Heart right ventricle (tissue), 16 donors: ENCODE data around the gene STK24. TPM values are rescaled to one million over a fixed set of nuclear protein-coding genes. Genes with fewer than 3 reads are reported as not detected.

ENCODE experiments used
- ATAC-seq, 8 donors: fragments of 200-7000 bp; cut with Tn5 transposase; one replicate each; pipeline ENCODE4 v1.9.1; 2020; ENCODE audit warnings: mild to moderate bottlenecking in 8 of 8, moderate library complexity in 8 of 8, moderate number of reproducible peaks in 1 of 8
- DNase-seq, 2 donors: peaks; one replicate each; pipeline ENCODE4 v3.0.0-alpha.2; 2020
- H3K27ac ChIP-seq, 10 donors: fragments of 200-600 bp; sonication (generic) in 2 of 10; one replicate each; pipeline versions ENCODE4 v1.5.0 to v1.8.0; 2020 to 2022; ENCODE audit warnings: mild to moderate bottlenecking in 3 of 10
- H3K27me3 ChIP-seq, 7 donors: fragments of 200-600 bp; one replicate each; pipeline ENCODE4 v1.8.0; 2021 to 2022; ENCODE audit warnings: mild to moderate bottlenecking in 2 of 7
- H3K36me3 ChIP-seq, 9 donors: fragments of 200-600 bp; sonication (generic) in 1 of 9; one replicate each; pipeline versions ENCODE4 v1.5.0 to v1.8.0; 2020 to 2022; ENCODE audit warnings: mild to moderate bottlenecking in 2 of 9
- H3K4me1 ChIP-seq, 9 donors: fragments of 200-600 bp; sonication (generic) in 1 of 9; one replicate each; pipeline versions ENCODE4 v1.5.0 to v1.8.0; 2020 to 2022; ENCODE audit warnings: mild to moderate bottlenecking in 4 of 9
- H3K4me3 ChIP-seq, 10 donors: fragments of 200-600 bp; sonication (generic) in 2 of 10; one replicate each; pipeline versions ENCODE4 v1.5.0 to v1.8.0; 2020 to 2022; ENCODE audit warnings: mild to moderate bottlenecking in 7 of 10, moderate library complexity in 2 of 10
- H3K9me3 ChIP-seq, 11 donors: fragments of 200-600 bp in 10 of 11; sonication (generic) in 2 of 11; one replicate each; pipeline versions ENCODE4 v1.5.0 to v1.8.0; 2013 to 2022; ENCODE audit warnings: mild to moderate bottlenecking in 2 of 11, control low read depth in 1 of 11, moderate library complexity in 1 of 11
- WGBS, 2 donors: extraction: QIAGEN DNeasy Blood & Tissue Kit; methylation state at CpG; one replicate each; pipeline ENCODE4 v1.1.7; 2013; ENCODE audit warnings: inconsistent platforms in 1 of 2; 5-methylcytosine and 5-hydroxymethylcytosine counted together
- intact Hi-C, 10 donors: fragments of 100-400 bp; cut with DNase I; formaldehyde crosslinking; loops; one replicate each; pipeline versions ENCODE4 v1.11.1 to v1.14.2; 2022
- polyA plus RNA-seq, 2 donors: library from polyadenylated mRNA; stranded (reverse); fragments of 200-250 nt; gene quantifications; one replicate each; pipeline ENCODE4 v1.2.3, GENCODE V29; 2013
- total RNA-seq, 10 donors: library from RNA; stranded (reverse); fragmentation: NEBNext Ultra II Directional in 3 of 10; extraction: Animal tissue kit (Norgen Biotek cat#: 25700) in 3 of 10; gene quantifications; one replicate each; pipeline versions ENCODE4 v1.2.1 to v1.2.4, GENCODE V29; 2021 to 2023
- TF ChIP-seq, protein P1 (sequence below), 9 donors: fragments of 200-600 bp; sonication (generic) in 2 of 9; IDR thresholded peaks; one replicate each; pipeline versions ENCODE4 v1.5.0 to v1.8.0; 2021 to 2022; ENCODE audit warnings: antibody characterized with exemption in 9 of 9, mild to moderate bottlenecking in 5 of 9, moderate library complexity in 1 of 9
- donor health status: Arrhythmogenic right ventricular cardiomyopathy.
- donor health status: ischemic (EF 13 %, LVEDD 7.1; RV severe dilation, severe dysfunction).
- donor health status: healthy with polysubstance abuse.
- donor health status: DM: no; HTN: yes; CAD: no.
- donor health status: DM: no; HTN: no; CAD: no.
- donor health status: ischemic (EF 25% LVEDD 6.9; RV normal size, moderate dysfunction).
- donor health status: ischemic (EF 25% LVEDD 5.7; RV mildly dilated, moderate dysfunction).
- donor health status: healthy.
- donor health status: DM: yes; HTN: yes; CAD: no.
- donor health status: Ischemic cardiomyopathy.
- donor health status: ischemic (EF 35%, LVEDD 5.7; RV mildly dilated, moderate dysfunction).
- donor health status: nonischemic (EF 11% LVEDD 7.7; RV severe dilation, severe dysfunction).
- donor health status: DM: yes; HTN: yes; CAD: no.
- donor health status: PGD.
- donor health status: ischemic (EF 29% LVEDD 5.4; RV normal size, mild dysfunction).
- donor health status: nonischemic (EF 23%, LVEDD 6.1; RV moderate dilation, normal function).

STK24 gene
- total and polyA plus RNA-seq, 12 donors = 20.8 to 72.9 (median 61.5) TPM

DNA sequence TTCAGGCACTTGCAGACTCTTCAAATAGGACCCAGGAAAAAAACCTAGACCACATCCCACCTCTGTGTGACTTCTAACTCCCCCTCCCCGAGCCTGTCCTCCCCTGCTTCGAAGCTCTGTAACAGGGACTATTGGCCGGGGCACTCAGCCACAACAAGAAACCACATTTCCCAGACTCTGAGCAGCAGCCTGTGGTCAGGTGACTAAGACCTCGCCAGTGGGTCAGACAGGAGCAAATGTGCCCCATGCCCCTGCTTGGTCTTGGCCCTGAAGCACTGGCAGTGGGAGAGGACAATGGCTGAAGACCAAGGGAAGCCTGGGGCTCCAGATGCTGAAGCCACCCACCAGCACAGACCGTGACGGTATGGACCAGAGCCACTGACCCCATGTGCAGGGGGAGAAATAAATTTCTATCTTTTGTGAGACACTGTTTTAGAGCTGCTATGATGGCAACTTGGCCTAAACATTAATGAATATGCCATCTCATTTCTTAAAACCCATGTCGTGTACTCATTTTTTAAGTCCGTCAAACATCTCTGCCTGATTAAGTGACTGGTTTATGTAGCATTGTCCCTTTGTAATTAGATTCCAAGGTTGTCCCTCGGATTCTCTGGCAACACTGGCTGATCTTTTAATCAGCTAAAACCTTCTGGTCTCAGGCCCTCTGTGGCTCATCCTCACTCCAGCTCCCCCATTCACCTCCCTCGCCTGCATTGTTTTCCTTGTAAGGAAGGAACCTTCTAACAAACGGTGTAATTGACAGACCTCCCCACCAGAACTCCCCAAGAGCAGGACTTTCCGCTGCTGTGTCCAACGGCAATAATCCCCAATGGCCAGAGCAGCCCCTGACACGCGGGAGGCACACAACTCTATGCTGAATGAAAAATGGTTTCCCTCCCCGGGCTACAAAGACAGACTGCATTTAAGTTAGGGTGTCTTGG, 98.4 kb downstream of the STK24 start:
- H3K4me1 ChIP-seq = peaks cover 23 to 96% (median 78%) of the 10 kb centered on the region in 9 donors

DNA sequence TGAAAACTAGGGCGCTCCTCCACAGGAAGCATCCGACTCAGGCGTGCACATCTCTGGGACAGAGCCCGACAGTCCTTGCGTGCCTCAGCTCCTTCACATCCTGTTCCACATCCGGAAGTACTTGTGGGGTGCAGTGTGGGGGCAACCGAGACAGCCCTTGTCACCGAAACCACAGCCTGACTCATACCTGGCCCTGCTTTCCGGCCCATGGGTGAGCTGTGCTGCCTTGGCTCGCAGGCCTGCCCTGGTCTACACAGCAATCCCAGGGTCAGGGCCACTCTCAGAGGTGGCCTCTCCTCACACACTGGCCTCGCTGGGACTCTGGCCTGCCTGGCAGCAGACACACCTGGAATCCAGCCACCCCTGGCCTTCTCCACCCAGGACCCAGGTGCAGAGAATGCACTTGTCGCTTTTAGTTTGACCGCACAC, 100.4 kb downstream of the STK24 start:
- Histone ChIP-seq H3K9me3 (no peaks in the 10 kb centered on the region), H3K4me1 (peaks cover 8 to 93% (median 63%) of the 10 kb centered on the region in 9 donors), H3K27ac (peak overlapping the region in 7 of 10 donors; percentile 7 to 82 (median 37)), H3K4me3 (peak overlapping the region in 1 of 10 donors; percentile 3), H3K27me3 (no peaks in the 10 kb centered on the region), H3K36me3 (peaks cover 0 to 39% (median 5%) of the 10 kb centered on the region in 9 donors)
- DNase-seq (no peak), ATAC-seq (peak; percentile 11 to 65 (median 42))
- TF ChIP-seq, protein P1, sequence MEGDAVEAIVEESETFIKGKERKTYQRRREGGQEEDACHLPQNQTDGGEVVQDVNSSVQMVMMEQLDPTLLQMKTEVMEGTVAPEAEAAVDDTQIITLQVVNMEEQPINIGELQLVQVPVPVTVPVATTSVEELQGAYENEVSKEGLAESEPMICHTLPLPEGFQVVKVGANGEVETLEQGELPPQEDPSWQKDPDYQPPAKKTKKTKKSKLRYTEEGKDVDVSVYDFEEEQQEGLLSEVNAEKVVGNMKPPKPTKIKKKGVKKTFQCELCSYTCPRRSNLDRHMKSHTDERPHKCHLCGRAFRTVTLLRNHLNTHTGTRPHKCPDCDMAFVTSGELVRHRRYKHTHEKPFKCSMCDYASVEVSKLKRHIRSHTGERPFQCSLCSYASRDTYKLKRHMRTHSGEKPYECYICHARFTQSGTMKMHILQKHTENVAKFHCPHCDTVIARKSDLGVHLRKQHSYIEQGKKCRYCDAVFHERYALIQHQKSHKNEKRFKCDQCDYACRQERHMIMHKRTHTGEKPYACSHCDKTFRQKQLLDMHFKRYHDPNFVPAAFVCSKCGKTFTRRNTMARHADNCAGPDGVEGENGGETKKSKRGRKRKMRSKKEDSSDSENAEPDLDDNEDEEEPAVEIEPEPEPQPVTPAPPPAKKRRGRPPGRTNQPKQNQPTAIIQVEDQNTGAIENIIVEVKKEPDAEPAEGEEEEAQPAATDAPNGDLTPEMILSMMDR (IDR thresholded peaks at IDR 0.05) = no peak
- intact Hi-C loops = loop anchor here in 2 of 10 donors (5.0 to 10.0 kb wide), 2 partner anchors 98 to 101 kb away; partner anchors contain the start of gene STK24 (in 2 of the 2)
- 41 to 64% methylated on average over 13 of the region's 13 CpGs for WGBS, 2 donors

More for the DNA sequence above, 98.4 kb downstream of the STK24 start:
- intact Hi-C loops = loop anchor here in 2 of 10 donors (5.0 to 10.0 kb wide), 2 partner anchors 96 to 99 kb away; partner anchors contain the start of gene STK24 (in 2 of the 2)
- Histone ChIP-seq H3K9me3 (no peaks in the 10 kb centered on the region), H3K4me3 (no peak overlapping the region), H3K27ac (no peak overlapping the region), H3K36me3 (peaks cover 0 to 23% (median 5%) of the 10 kb centered on the region in 9 donors), H3K27me3 (no peaks in the 10 kb centered on the region)
- TF ChIP-seq, protein P1 (IDR thresholded peaks at IDR 0.05) = no peak
- ATAC-seq = no peak
- 68 to 73% methylated on average over 16 of the region's 16 CpGs for WGBS, 2 donors
- no peak for DNase-seq

DNA sequence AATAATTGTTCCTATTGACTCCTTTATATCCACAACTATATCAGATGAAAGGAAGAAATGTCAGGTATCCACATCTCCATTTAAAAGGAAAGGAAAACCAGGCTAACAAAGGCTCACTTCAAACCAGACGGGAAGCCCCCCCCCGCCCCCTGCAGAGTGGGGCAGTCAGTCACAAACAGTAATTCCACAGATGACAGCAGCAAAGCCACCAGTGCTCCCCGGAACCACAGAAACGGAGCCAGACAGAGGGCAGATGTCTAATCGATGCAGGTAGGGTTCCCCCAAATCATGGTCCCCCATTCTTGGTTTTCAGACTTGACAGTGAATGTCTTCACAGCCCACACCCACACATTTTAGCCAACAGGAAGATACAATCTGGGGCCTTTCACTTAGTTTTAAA, 100.8 kb downstream of the STK24 start:
- H3K36me3 ChIP-seq = peaks cover 0 to 40% (median 5%) of the 10 kb centered on the region in 9 donors
- ATAC-seq (no peak), DNase-seq (no peak)
- TF ChIP-seq, protein P1 (IDR thresholded peaks at IDR 0.05) = no peak
- WGBS, 2 donors = 41 to 57% methylated on average over 5 of the region's 5 CpGs
- no peaks in the 10 kb centered on the region for H3K9me3 ChIP-seq
- intact Hi-C loops = loop anchor here in 2 of 10 donors (5.0 to 10.0 kb wide), 2 partner anchors 99 to 101 kb away; partner anchors contain the start of gene STK24 (in 2 of the 2)
- peak overlapping the region in 7 of 10 donors; percentile 7 to 82 (median 23) for H3K27ac ChIP-seq
- H3K27me3 ChIP-seq = no peaks in the 10 kb centered on the region
- peak overlapping the region in 1 of 10 donors; percentile 3 for H3K4me3 ChIP-seq
- peaks cover 3 to 93% (median 61%) of the 10 kb centered on the region in 9 donors for H3K4me1 ChIP-seq

DNA sequence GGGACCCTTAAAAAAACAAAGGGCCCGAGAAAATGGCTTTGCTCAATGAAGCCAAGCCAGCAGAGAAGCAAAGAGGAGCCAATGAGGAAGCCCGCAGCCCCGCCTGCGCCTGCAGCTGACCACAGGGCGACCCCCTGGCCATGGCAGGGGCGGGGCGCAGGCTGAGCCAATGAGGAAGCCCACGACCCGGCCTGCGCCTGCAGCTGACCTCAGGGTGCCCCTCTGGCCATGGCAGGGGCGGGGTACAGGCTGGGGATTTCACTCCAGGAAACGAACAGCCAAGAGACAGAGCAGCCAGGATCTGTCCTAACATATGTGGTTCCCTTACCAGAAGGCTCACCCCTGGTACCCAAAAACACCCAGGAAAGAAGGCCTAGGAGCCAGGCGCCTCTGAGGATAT, 101.4 kb downstream of the STK24 start:
- peak overlapping the region in 5 of 10 donors; percentile 7 to 82 (median 30) for H3K27ac ChIP-seq
- H3K9me3 ChIP-seq = no peaks in the 10 kb centered on the region
- TF ChIP-seq, protein P1 (IDR thresholded peaks at IDR 0.05) = no peak
- intact Hi-C loops = loop anchor here in 2 of 10 donors (5.0 to 10.0 kb wide), 2 partner anchors 99 to 102 kb away; partner anchors contain the start of gene STK24 (in 2 of the 2)
- DNase-seq = no peak
- peaks cover 0 to 45% (median 5%) of the 10 kb centered on the region in 9 donors for H3K36me3 ChIP-seq
- peaks cover 0 to 90% (median 59%) of the 10 kb centered on the region in 9 donors for H3K4me1 ChIP-seq
- H3K27me3 ChIP-seq = no peaks in the 10 kb centered on the region
- 77 to 82% methylated on average over 13 of the region's 13 CpGs for WGBS, 2 donors
- H3K4me3 ChIP-seq = no peak overlapping the region
- ATAC-seq = no peak
